ENCODE results near the gene PHEX.

PHEX gene

GRCh38 chrX:22032084-22032483, at the start of gene PHEX:
PHEX (plus strand) TSS chrX:22032325; CDS start chrX:22033006, 681 bp downstream.
- no peaks in the 10 kb centered on the region for H3K27me3 ChIP-seq (ENCODE audit: control insufficient read depth, insufficient read depth, low read length)
- H3K36me3 ChIP-seq (ENCODE audit: control insufficient read depth, insufficient read depth, low read length), result no peaks in the 10 kb centered on the region
- H3K27ac ChIP-seq (ENCODE audit: low read depth, low read length), result no peak within 1 kb of the TSS
- H3K9me3 ChIP-seq (ENCODE audit: control insufficient read depth, insufficient read depth, low read length), result no peaks in the 10 kb centered on the region
- peaks cover 23% of the 10 kb centered on the region for H3K4me1 ChIP-seq (ENCODE audit: control insufficient read depth, insufficient read depth, low read length)
- H3K4me3 ChIP-seq (ENCODE audit: low read depth, low read length), result no peak within 1 kb of the TSS
- H3K9ac ChIP-seq (ENCODE audit: low read depth, low read length), result no peak within 1 kb of the TSS

- no peaks in the 10 kb centered on the region for H3K9me3 ChIP-seq (ENCODE audit: control insufficient read depth, insufficient read depth, low read length)
- no peaks in the 10 kb centered on the region for H3K27me3 ChIP-seq (ENCODE audit: control insufficient read depth, insufficient read depth, low read length)
- peaks cover 77% of the 10 kb centered on the region for H3K36me3 ChIP-seq (ENCODE audit: control insufficient read depth, insufficient read depth, low read length)
- no peak overlapping the region for H3K4me3 ChIP-seq (ENCODE audit: low read depth, low read length)
- H3K27ac ChIP-seq (ENCODE audit: low read depth, low read length), result no peak overlapping the region
- no peak overlapping the region for H3K9ac ChIP-seq (ENCODE audit: low read depth, low read length)
- no peaks in the 10 kb centered on the region for H3K4me1 ChIP-seq (ENCODE audit: control insufficient read depth, insufficient read depth, low read length)
These were observed 46.8 kb upstream of the PHEX start for GRCh38 chrX:21985332-21985777.

- Histone ChIP-seq H3K4me1 (ENCODE audit: control insufficient read depth, insufficient read depth, low read length) (peaks cover 3% of the 10 kb centered on the region; the same call in 1 of the 2 replicates), H3K9ac (ENCODE audit: low read depth, low read length) (no peak overlapping the region), H3K27ac (ENCODE audit: low read depth, low read length) (no peak overlapping the region), H3K36me3 (ENCODE audit: control insufficient read depth, insufficient read depth, low read length) (peaks cover 76% of the 10 kb centered on the region), H3K9me3 (ENCODE audit: control insufficient read depth, insufficient read depth, low read length) (no peaks in the 10 kb centered on the region), H3K27me3 (ENCODE audit: control insufficient read depth, insufficient read depth, low read length) (no peaks in the 10 kb centered on the region), H3K4me3 (ENCODE audit: low read depth, low read length) (no peak overlapping the region)
These were observed 45.5 kb upstream of the PHEX start for GRCh38 chrX:21986596-21986995.

- H3K4me3 ChIP-seq (ENCODE audit: low read depth, low read length), result no peak overlapping the region
- no peak overlapping the region for H3K27ac ChIP-seq (ENCODE audit: low read depth, low read length)
- H3K4me1 ChIP-seq (ENCODE audit: control insufficient read depth, insufficient read depth, low read length), result peaks cover 11% of the 10 kb centered on the region; the same call in 1 of the 2 replicates
- H3K9me3 ChIP-seq (ENCODE audit: control insufficient read depth, insufficient read depth, low read length), result no peaks in the 10 kb centered on the region
- peaks cover 92% of the 10 kb centered on the region for H3K36me3 ChIP-seq (ENCODE audit: control insufficient read depth, insufficient read depth, low read length)
- H3K9ac ChIP-seq (ENCODE audit: low read depth, low read length), result no peak overlapping the region
- no peaks in the 10 kb centered on the region for H3K27me3 ChIP-seq (ENCODE audit: control insufficient read depth, insufficient read depth, low read length)
These were observed 42.7 kb upstream of the PHEX start for GRCh38 chrX:21989384-21989783.

GRCh38 chrX:21990832-21991231, 41.3 kb upstream of the PHEX start:
- H3K4me1 ChIP-seq (ENCODE audit: control insufficient read depth, insufficient read depth, low read length), result peaks cover 11% of the 10 kb centered on the region; the same call in 1 of the 2 replicates
- H3K9ac ChIP-seq (ENCODE audit: low read depth, low read length), result no peak overlapping the region
- H3K27me3 ChIP-seq (ENCODE audit: control insufficient read depth, insufficient read depth, low read length), result no peaks in the 10 kb centered on the region
- no peak overlapping the region for H3K27ac ChIP-seq (ENCODE audit: low read depth, low read length)
- peaks cover 88% of the 10 kb centered on the region for H3K36me3 ChIP-seq (ENCODE audit: control insufficient read depth, insufficient read depth, low read length)
- no peak overlapping the region for H3K4me3 ChIP-seq (ENCODE audit: low read depth, low read length)
- H3K9me3 ChIP-seq (ENCODE audit: control insufficient read depth, insufficient read depth, low read length), result no peaks in the 10 kb centered on the region

GRCh38 chrX:21991504-21991903, 40.6 kb upstream of the PHEX start:
- Histone ChIP-seq H3K9me3 (ENCODE audit: control insufficient read depth, insufficient read depth, low read length) (no peaks in the 10 kb centered on the region), H3K4me3 (ENCODE audit: low read depth, low read length) (no peak overlapping the region), H3K4me1 (ENCODE audit: control insufficient read depth, insufficient read depth, low read length) (peaks cover 11% of the 10 kb centered on the region; the same call in 1 of the 2 replicates), H3K27ac (ENCODE audit: low read depth, low read length) (no peak overlapping the region), H3K9ac (ENCODE audit: low read depth, low read length) (no peak overlapping the region), H3K27me3 (ENCODE audit: control insufficient read depth, insufficient read depth, low read length) (no peaks in the 10 kb centered on the region), H3K36me3 (ENCODE audit: control insufficient read depth, insufficient read depth, low read length) (peaks cover 81% of the 10 kb centered on the region)

GRCh38 chrX:21993265-21993664, 38.9 kb upstream of the PHEX start:
- H3K27ac ChIP-seq (ENCODE audit: low read depth, low read length), result no peak overlapping the region
- H3K9me3 ChIP-seq (ENCODE audit: control insufficient read depth, insufficient read depth, low read length), result no peaks in the 10 kb centered on the region
- no peak overlapping the region for H3K9ac ChIP-seq (ENCODE audit: low read depth, low read length)
- no peaks in the 10 kb centered on the region for H3K27me3 ChIP-seq (ENCODE audit: control insufficient read depth, insufficient read depth, low read length)
- peaks cover 64% of the 10 kb centered on the region for H3K36me3 ChIP-seq (ENCODE audit: control insufficient read depth, insufficient read depth, low read length)
- H3K4me1 ChIP-seq (ENCODE audit: control insufficient read depth, insufficient read depth, low read length), result peaks cover 11% of the 10 kb centered on the region; the same call in 1 of the 2 replicates
- H3K4me3 ChIP-seq (ENCODE audit: low read depth, low read length), result no peak overlapping the region

GRCh38 chrX:21996872-21997455, 35.2 kb upstream of the PHEX start:
- Histone ChIP-seq H3K4me1 (ENCODE audit: control insufficient read depth, insufficient read depth, low read length) (peaks cover 5% of the 10 kb centered on the region; the same call in 1 of the 2 replicates), H3K27ac (ENCODE audit: low read depth, low read length) (no peak overlapping the region), H3K9ac (ENCODE audit: low read depth, low read length) (no peak overlapping the region), H3K36me3 (ENCODE audit: control insufficient read depth, insufficient read depth, low read length) (peaks cover 30% of the 10 kb centered on the region), H3K9me3 (ENCODE audit: control insufficient read depth, insufficient read depth, low read length) (no peaks in the 10 kb centered on the region), H3K4me3 (ENCODE audit: low read depth, low read length) (no peak overlapping the region), H3K27me3 (ENCODE audit: control insufficient read depth, insufficient read depth, low read length) (no peaks in the 10 kb centered on the region)

GRCh38 chrX:21998037-21998436, 34.1 kb upstream of the PHEX start:
- Histone ChIP-seq H3K9me3 (ENCODE audit: control insufficient read depth, insufficient read depth, low read length) (no peaks in the 10 kb centered on the region), H3K4me3 (ENCODE audit: low read depth, low read length) (no peak overlapping the region), H3K4me1 (ENCODE audit: control insufficient read depth, insufficient read depth, low read length) (no peaks in the 10 kb centered on the region), H3K9ac (ENCODE audit: low read depth, low read length) (no peak overlapping the region), H3K36me3 (ENCODE audit: control insufficient read depth, insufficient read depth, low read length) (peaks cover 19% of the 10 kb centered on the region), H3K27ac (ENCODE audit: low read depth, low read length) (no peak overlapping the region), H3K27me3 (ENCODE audit: control insufficient read depth, insufficient read depth, low read length) (no peaks in the 10 kb centered on the region)

GRCh38 chrX:22004866-22005265, 27.3 kb upstream of the PHEX start:
- Histone ChIP-seq H3K9ac (ENCODE audit: low read depth, low read length) (no peak overlapping the region), H3K36me3 (ENCODE audit: control insufficient read depth, insufficient read depth, low read length) (peaks cover 14% of the 10 kb centered on the region; the same call in 1 of the 2 replicates), H3K27me3 (ENCODE audit: control insufficient read depth, insufficient read depth, low read length) (no peaks in the 10 kb centered on the region), H3K27ac (ENCODE audit: low read depth, low read length) (no peak overlapping the region), H3K4me1 (ENCODE audit: control insufficient read depth, insufficient read depth, low read length) (no peaks in the 10 kb centered on the region), H3K9me3 (ENCODE audit: control insufficient read depth, insufficient read depth, low read length) (no peaks in the 10 kb centered on the region), H3K4me3 (ENCODE audit: low read depth, low read length) (no peak overlapping the region)

GRCh38 chrX:22012051-22012450, 20.1 kb upstream of the PHEX start:
- H3K9ac ChIP-seq (ENCODE audit: low read depth, low read length), result no peak overlapping the region
- no peaks in the 10 kb centered on the region for H3K36me3 ChIP-seq (ENCODE audit: control insufficient read depth, insufficient read depth, low read length)
- H3K4me3 ChIP-seq (ENCODE audit: low read depth, low read length), result no peak overlapping the region
- H3K4me1 ChIP-seq (ENCODE audit: control insufficient read depth, insufficient read depth, low read length), result no peaks in the 10 kb centered on the region
- H3K27ac ChIP-seq (ENCODE audit: low read depth, low read length), result no peak overlapping the region
- H3K27me3 ChIP-seq (ENCODE audit: control insufficient read depth, insufficient read depth, low read length), result no peaks in the 10 kb centered on the region
- no peaks in the 10 kb centered on the region for H3K9me3 ChIP-seq (ENCODE audit: control insufficient read depth, insufficient read depth, low read length)
